NB4 (cell line): ENCODE data around the gene ATP5F1E.

Source experiments
- MYC ChIP-seq: IDR thresholded peaks from 2 replicates; pipeline ENCODE4 v1.6.1; 2011; ENCODE audit warnings: low read depth, low read length
- POLR2A ChIP-seq: IDR thresholded peaks from 2 replicates; pipeline ENCODE4 v1.6.1; 2011; ENCODE audit warnings: mild to moderate bottlenecking; ENCODE audit not compliant: insufficient read length; ENCODE audit errors: extremely low read depth
- TF ChIP-seq, protein P1 (sequence below): IDR thresholded peaks from one replicate; pipeline ENCODE4 v1.5.1; 2012; ENCODE audit warnings: low read depth, low read length

DNA sequence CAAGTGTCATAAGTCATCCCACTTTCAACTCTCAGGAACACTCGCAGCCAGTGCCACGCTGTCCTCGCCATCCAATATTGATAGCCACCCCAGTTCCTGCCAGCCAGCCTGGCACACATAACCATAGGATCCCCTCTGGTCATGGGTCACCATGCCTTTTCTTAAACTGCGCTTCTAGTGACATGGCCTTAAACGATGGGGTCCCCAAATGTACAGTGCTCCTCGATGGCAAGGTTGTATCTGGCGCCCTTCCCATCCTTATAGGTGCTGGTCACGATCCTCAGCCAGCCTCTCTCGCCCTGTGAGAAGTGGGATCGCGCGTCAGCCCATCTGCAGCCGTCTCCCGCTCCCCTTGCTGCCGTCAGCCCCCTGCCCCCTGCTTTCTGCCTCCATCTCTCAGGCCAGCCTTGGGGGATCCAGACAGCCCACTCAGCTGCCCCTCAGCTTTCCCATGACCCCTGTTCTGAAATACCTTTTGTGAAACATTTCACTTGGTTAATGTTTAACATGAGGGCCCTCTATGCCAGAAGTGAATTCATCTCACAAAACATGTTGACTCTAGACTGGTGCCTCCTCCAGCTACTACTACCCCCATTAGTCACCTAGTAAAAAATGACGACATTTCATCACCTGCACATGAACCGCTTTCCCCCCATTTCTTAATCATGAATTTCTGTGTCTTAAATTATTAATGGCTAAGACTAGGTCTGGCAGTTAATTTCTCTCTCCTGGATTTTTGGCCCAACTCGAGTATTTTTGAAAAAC is 36.5 kb downstream of the ATP5F1E start:
- TF ChIP-seq, protein P1, sequence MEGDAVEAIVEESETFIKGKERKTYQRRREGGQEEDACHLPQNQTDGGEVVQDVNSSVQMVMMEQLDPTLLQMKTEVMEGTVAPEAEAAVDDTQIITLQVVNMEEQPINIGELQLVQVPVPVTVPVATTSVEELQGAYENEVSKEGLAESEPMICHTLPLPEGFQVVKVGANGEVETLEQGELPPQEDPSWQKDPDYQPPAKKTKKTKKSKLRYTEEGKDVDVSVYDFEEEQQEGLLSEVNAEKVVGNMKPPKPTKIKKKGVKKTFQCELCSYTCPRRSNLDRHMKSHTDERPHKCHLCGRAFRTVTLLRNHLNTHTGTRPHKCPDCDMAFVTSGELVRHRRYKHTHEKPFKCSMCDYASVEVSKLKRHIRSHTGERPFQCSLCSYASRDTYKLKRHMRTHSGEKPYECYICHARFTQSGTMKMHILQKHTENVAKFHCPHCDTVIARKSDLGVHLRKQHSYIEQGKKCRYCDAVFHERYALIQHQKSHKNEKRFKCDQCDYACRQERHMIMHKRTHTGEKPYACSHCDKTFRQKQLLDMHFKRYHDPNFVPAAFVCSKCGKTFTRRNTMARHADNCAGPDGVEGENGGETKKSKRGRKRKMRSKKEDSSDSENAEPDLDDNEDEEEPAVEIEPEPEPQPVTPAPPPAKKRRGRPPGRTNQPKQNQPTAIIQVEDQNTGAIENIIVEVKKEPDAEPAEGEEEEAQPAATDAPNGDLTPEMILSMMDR, result no peak
- TF ChIP-seq POLR2A (no peak), MYC (no peak)
